Measurements from ENCODE around the gene LARP1.

The LARP1 gene

GRCh38 chr5:154837009-154837901 lies 82.1 kb downstream of the LARP1 start:
- no peak overlapping the region for H3K4me3 ChIP-seq (ENCODE audit: low read depth, low read length)
- TF ChIP-seq, protein P1, sequence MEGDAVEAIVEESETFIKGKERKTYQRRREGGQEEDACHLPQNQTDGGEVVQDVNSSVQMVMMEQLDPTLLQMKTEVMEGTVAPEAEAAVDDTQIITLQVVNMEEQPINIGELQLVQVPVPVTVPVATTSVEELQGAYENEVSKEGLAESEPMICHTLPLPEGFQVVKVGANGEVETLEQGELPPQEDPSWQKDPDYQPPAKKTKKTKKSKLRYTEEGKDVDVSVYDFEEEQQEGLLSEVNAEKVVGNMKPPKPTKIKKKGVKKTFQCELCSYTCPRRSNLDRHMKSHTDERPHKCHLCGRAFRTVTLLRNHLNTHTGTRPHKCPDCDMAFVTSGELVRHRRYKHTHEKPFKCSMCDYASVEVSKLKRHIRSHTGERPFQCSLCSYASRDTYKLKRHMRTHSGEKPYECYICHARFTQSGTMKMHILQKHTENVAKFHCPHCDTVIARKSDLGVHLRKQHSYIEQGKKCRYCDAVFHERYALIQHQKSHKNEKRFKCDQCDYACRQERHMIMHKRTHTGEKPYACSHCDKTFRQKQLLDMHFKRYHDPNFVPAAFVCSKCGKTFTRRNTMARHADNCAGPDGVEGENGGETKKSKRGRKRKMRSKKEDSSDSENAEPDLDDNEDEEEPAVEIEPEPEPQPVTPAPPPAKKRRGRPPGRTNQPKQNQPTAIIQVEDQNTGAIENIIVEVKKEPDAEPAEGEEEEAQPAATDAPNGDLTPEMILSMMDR (IDR thresholded peaks at IDR 0.05; ENCODE audit: low read depth, low read length): no peak
- TF ChIP-seq MAX (IDR thresholded peaks at IDR 0.05; ENCODE audit: low read depth, low read length): no peak
- TF ChIP-seq MYC (IDR thresholded peaks at IDR 0.05; ENCODE audit: low read depth, low read length): no peak
- no peak for TF ChIP-seq POLR2A (IDR thresholded peaks at IDR 0.05; ENCODE audit: extremely low read depth, insufficient read length)
- no peak for DNase-seq (ENCODE audit: low read depth)

DNA sequence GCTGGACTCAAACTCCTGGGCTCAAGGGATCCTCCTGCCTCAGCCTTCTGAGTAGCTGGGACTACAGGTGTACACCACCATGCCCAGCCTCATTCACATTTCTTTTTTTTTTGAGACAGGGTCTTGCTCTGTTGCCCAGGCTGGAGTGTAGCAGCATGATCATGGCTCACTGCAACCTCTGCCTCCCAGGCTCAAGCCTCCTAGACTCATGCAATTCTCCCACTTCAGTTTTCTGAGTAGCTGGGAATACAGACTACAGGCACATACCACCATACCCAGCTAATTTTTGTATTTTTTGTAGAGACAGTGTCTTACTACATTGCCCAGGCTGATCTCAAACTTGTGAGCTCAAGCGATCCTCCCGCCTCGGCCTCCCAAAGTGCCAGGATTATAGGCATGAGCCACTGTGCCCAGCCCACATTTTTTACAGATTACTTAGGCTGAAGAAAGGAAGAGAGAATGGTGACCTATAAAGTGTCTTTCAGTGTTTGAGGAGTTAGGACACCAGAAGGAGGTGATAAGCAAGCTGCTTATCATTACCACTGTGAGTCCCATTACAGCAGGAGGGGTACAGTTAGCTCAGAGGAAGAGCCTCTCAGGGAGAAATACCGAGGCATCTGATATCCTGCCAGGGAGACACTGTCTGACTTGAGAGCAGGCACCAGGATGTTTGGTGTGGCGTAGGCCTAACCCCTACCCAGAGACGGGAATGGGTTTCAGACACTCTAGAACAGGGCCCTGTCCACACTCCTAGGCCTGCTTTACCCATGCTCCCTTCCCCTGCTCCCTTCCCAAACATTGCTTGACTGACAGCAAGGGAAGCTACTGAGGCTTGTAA lies 85.5 kb downstream of the LARP1 start:
- no peak for DNase-seq (ENCODE audit: low read depth)
- no peak for TF ChIP-seq MYC (IDR thresholded peaks at IDR 0.05; ENCODE audit: low read depth, low read length)
- TF ChIP-seq POLR2A (IDR thresholded peaks at IDR 0.05; ENCODE audit: extremely low read depth, insufficient read length): no peak
- no peak for TF ChIP-seq MAX (IDR thresholded peaks at IDR 0.05; ENCODE audit: low read depth, low read length)
- TF ChIP-seq, protein P1 (IDR thresholded peaks at IDR 0.05; ENCODE audit: low read depth, low read length): no peak
- H3K4me3 ChIP-seq (ENCODE audit: low read depth, low read length): no peak overlapping the region

- no peak overlapping the region for H3K4me3 ChIP-seq (ENCODE audit: low read depth, low read length)
- TF ChIP-seq, protein P1 (IDR thresholded peaks at IDR 0.05; ENCODE audit: low read depth, low read length): no peak
- no peak for TF ChIP-seq MAX (IDR thresholded peaks at IDR 0.05; ENCODE audit: low read depth, low read length)
- no peak for TF ChIP-seq MYC (IDR thresholded peaks at IDR 0.05; ENCODE audit: low read depth, low read length)
- TF ChIP-seq POLR2A (IDR thresholded peaks at IDR 0.05; ENCODE audit: extremely low read depth, insufficient read length): no peak
- no peak for DNase-seq (ENCODE audit: low read depth)
These were observed 86.1 kb downstream of the LARP1 start for GRCh38 chr5:154841273-154841661.

DNA sequence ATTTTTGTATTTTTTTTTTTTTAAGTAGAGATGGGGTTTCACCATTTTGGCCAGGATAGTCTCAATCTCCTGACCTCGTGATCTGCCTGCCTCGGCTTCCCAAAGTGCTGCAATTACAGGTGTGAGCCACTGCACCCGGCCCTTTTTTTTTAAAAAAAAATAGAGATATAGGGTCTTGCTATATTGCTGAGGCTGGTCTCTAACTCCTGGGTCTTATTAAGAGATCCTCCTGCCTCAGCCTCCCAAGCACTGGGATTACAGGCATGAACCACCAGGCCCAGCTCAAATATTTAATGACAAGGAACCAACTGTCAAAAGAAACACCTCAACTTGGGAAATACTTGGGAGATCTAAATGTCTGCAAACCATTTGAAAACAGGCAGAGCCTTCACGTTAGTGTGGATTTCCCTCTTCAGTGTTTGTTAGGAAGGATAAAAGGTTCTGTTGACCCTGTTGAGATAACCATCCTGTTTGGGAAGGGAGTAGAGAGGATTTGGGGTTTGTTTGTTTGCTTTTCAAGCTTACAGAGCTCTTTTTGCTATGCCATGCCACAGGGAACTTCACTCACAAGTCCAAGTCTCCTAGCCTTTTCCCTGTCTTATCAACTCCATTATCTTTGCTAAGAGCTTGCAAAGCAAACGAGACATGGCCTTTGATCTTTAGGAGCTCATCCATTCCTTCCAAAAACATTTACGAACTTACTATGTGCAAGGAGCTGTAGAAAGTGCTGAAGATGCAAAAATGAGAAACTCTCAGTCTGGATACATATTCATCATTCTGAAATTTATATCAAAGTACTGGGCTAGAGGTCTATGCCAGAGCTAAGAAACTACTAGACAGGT lies 87.7 kb downstream of the LARP1 start:
- no peak for TF ChIP-seq POLR2A (IDR thresholded peaks at IDR 0.05; ENCODE audit: extremely low read depth, insufficient read length)
- no peak for TF ChIP-seq MAX (IDR thresholded peaks at IDR 0.05; ENCODE audit: low read depth, low read length)
- no peak for TF ChIP-seq MYC (IDR thresholded peaks at IDR 0.05; ENCODE audit: low read depth, low read length)
- TF ChIP-seq, protein P1 (IDR thresholded peaks at IDR 0.05; ENCODE audit: low read depth, low read length): no peak
- DNase-seq (ENCODE audit: low read depth): no peak
- H3K4me3 ChIP-seq (ENCODE audit: low read depth, low read length): no peak overlapping the region

DNA sequence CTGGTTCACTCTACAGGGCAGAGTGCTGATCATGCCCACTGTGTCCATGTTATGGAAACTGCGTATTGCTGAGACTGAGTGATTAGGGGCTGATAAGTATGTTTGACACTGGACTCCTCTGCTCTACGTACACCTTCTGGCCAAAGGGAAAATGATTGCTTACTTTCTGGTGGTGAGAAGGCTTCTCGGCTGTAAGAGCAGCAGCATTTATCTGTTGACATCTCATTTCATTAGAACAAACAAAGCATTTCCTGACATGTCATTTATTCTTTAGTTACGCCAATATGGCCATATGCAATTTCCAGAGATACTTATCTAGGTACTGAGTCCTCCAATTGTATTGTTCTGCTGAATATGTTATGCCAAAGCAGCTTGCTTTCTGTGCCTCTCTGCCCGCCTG lies 89.6 kb downstream of the LARP1 start:
- H3K4me3 ChIP-seq (ENCODE audit: low read depth, low read length): no peak overlapping the region
- DNase-seq (ENCODE audit: low read depth): no peak
- TF ChIP-seq POLR2A (IDR thresholded peaks at IDR 0.05; ENCODE audit: extremely low read depth, insufficient read length): no peak
- TF ChIP-seq MYC (IDR thresholded peaks at IDR 0.05; ENCODE audit: low read depth, low read length): no peak
- no peak for TF ChIP-seq MAX (IDR thresholded peaks at IDR 0.05; ENCODE audit: low read depth, low read length)
- TF ChIP-seq, protein P1 (IDR thresholded peaks at IDR 0.05; ENCODE audit: low read depth, low read length): no peak

Measured in NB4 (cell line).